Suprapubic skin (tissue), 4 donors: ENCODE data around the gene CATSPERD. TPM values are rescaled to one million over a fixed set of nuclear protein-coding genes. Genes with fewer than 3 reads are reported as not detected.

Experiments used
- DNase-seq, 2 donors: peaks; one replicate each; pipeline ENCODE4 v3.0.0-alpha.2; 2019; ENCODE audit warnings: low spot score in 2 of 2
- H3K27ac ChIP-seq: fragments of 200-600 bp; sonication (generic); one replicate; pipeline ENCODE4 v1.5.1; 2019
- H3K27me3 ChIP-seq: fragments of 200-600 bp; sonication (generic); one replicate; pipeline ENCODE4 v1.5.1; 2019
- H3K36me3 ChIP-seq: fragments of 200-600 bp; sonication (generic); one replicate; pipeline ENCODE4 v1.5.1; 2019
- H3K4me1 ChIP-seq: fragments of 200-600 bp; sonication (generic); one replicate; pipeline ENCODE4 v1.5.1; 2019
- H3K4me3 ChIP-seq: fragments of 200-600 bp; sonication (generic); one replicate; pipeline ENCODE4 v1.5.1; 2019; ENCODE audit warnings: mild to moderate bottlenecking
- H3K9me3 ChIP-seq: fragments of 200-600 bp; sonication (generic); one replicate; pipeline ENCODE4 v1.5.1; 2019
- CTCF ChIP-seq, 2 donors: fragments of 200-600 bp in 1 of 2; fragments of 450-650 bp in 1 of 2; sonication (generic) in 1 of 2; IDR thresholded peaks; one replicate each; pipeline ENCODE4 v1.5.1; 2016 to 2019; ENCODE audit warnings: antibody characterized with exemption in 2 of 2, mild to moderate bottlenecking in 1 of 2, moderate library complexity in 1 of 2
- EP300 ChIP-seq: sonication (generic); formaldehyde crosslinking; IDR thresholded peaks from one replicate; pipeline ENCODE4 v1.6.1; 2017; ENCODE audit warnings: antibody characterized with exemption
- POLR2A ChIP-seq, 2 donors: fragments of 450-650 bp; IDR thresholded peaks; one replicate each; pipeline ENCODE4 v1.6.1; 2017; ENCODE audit warnings: antibody characterized with exemption in 2 of 2, mild to moderate bottlenecking in 2 of 2, moderate library complexity in 2 of 2
- POLR2AphosphoS5 ChIP-seq, 3 donors: sonication (generic); formaldehyde crosslinking; IDR thresholded peaks; one replicate each; pipeline ENCODE4 v1.6.1; 2017; ENCODE audit warnings: antibody characterized with exemption in 3 of 3
- WGBS: methylation state at CpG from one replicate; pipeline ENCODE4 v1.1.5; 2018; 5-methylcytosine and 5-hydroxymethylcytosine counted together
- total RNA-seq, 4 donors: library from RNA; depleted of rRNA; stranded (reverse); fragments of >200 nt; gene quantifications; one replicate each; pipeline ENCODE4 v1.1.0, GENCODE V29; 2016

CATSPERD gene
- total RNA-seq, 4 donors from 2014 or later = 0.24 TPM; not detected in 3

GRCh38 chr19:5682107-5682482 lies 38.3 kb upstream of the CATSPERD start:
- peaks cover 34% of the 10 kb centered on the region for H3K4me1 ChIP-seq
- TF ChIP-seq EP300 (no peak), POLR2AphosphoS5 (IDR thresholded peaks at IDR 0.05) (no peak)
- no peaks in the 10 kb centered on the region for H3K9me3 ChIP-seq
- no peaks in the 10 kb centered on the region for H3K36me3 ChIP-seq
- no peak overlapping the region for H3K4me3 ChIP-seq
- DNase-seq = no peak
- 87% methylated on average over 3 of the region's 3 CpGs for WGBS
- no peak overlapping the region for H3K27ac ChIP-seq
- H3K27me3 ChIP-seq = no peaks in the 10 kb centered on the region

- Histone ChIP-seq H3K36me3 (no peaks in the 10 kb centered on the region), H3K27ac (no peak overlapping the region), H3K27me3 (no peaks in the 10 kb centered on the region), H3K4me1 (peaks cover 40% of the 10 kb centered on the region), H3K4me3 (no peak overlapping the region), H3K9me3 (no peaks in the 10 kb centered on the region)
- DNase-seq = no peak
- 82% methylated on average over 10 of the region's 10 CpGs for WGBS
- TF ChIP-seq CTCF (IDR thresholded peaks at IDR 0.05) (no peak), POLR2A (IDR thresholded peaks at IDR 0.05) (no peak)
Measured at GRCh38 chr19:5683177-5683886, 37.1 kb upstream of the CATSPERD start.

GRCh38 chr19:5684694-5685430 lies 35.6 kb upstream of the CATSPERD start:
- Histone ChIP-seq H3K36me3 (no peaks in the 10 kb centered on the region), H3K9me3 (no peaks in the 10 kb centered on the region), H3K4me3 (no peak overlapping the region), H3K27ac (no peak overlapping the region), H3K4me1 (peaks cover 37% of the 10 kb centered on the region), H3K27me3 (no peaks in the 10 kb centered on the region)
- no peak for DNase-seq
- 86% methylated on average over 13 of the region's 22 CpGs for WGBS
- TF ChIP-seq POLR2AphosphoS5 (IDR thresholded peaks at IDR 0.05) (no peak), EP300 (no peak), CTCF (IDR thresholded peaks at IDR 0.05) (no peak), POLR2A (IDR thresholded peaks at IDR 0.05) (no peak)

GRCh38 chr19:5686326-5686646 lies 34.2 kb upstream of the CATSPERD start:
- H3K4me1 ChIP-seq = peaks cover 38% of the 10 kb centered on the region
- no peaks in the 10 kb centered on the region for H3K27me3 ChIP-seq
- peak in 1 of 2 donors; percentile 88 for DNase-seq
- peak overlapping the region; percentile 61 for H3K4me3 ChIP-seq
- H3K36me3 ChIP-seq = no peaks in the 10 kb centered on the region
- WGBS = 31% methylated on average over 9 of the region's 16 CpGs
- H3K9me3 ChIP-seq = no peaks in the 10 kb centered on the region
- no peak overlapping the region for H3K27ac ChIP-seq
- TF ChIP-seq POLR2A (IDR thresholded peaks at IDR 0.05) (no peak), EP300 (no peak)

- Histone ChIP-seq H3K4me1 (peaks cover 38% of the 10 kb centered on the region), H3K27ac (peak overlapping the region; percentile 79), H3K4me3 (peak overlapping the region; percentile 61), H3K27me3 (no peaks in the 10 kb centered on the region), H3K36me3 (peaks cover 2% of the 10 kb centered on the region), H3K9me3 (no peaks in the 10 kb centered on the region)
- peak; percentile 62 to 93 for TF ChIP-seq CTCF (IDR thresholded peaks at IDR 0.05)
- no peak for TF ChIP-seq POLR2A (IDR thresholded peaks at IDR 0.05)
- TF ChIP-seq POLR2AphosphoS5 (IDR thresholded peaks at IDR 0.05) = peak in 1 of 3 donors; percentile 17
- DNase-seq = peak; percentile 99
- WGBS = under 1% methylated on average over 28 of the region's 59 CpGs
Measured at GRCh38 chr19:5686647-5687359, 33.6 kb upstream of the CATSPERD start.
